Lower lobe of right lung (tissue), 2 donors: ENCODE results near the gene MLN. TPM values are rescaled to one million over a fixed set of nuclear protein-coding genes. Genes with fewer than 3 reads are reported as not detected.

Source experiments
- ATAC-seq, 2 donors: fragments of 200-7000 bp; cut with Tn5 transposase; one replicate each; pipeline ENCODE4 v1.9.1; 2020 to 2022; ENCODE audit warnings: mild to moderate bottlenecking in 2 of 2, moderate library complexity in 2 of 2
- DNase-seq: peaks from one replicate; pipeline ENCODE4 v3.0.0-alpha.2; 2020
- H3K27ac ChIP-seq: fragments of 200-600 bp; one replicate; pipeline ENCODE4 v1.8.0; 2022
- H3K27me3 ChIP-seq: fragments of 200-600 bp; one replicate; pipeline ENCODE4 v1.8.0; 2022; ENCODE audit warnings: low read depth
- H3K36me3 ChIP-seq: fragments of 200-600 bp; one replicate; pipeline ENCODE4 v1.8.0; 2022; ENCODE audit warnings: mild to moderate bottlenecking
- H3K4me1 ChIP-seq: fragments of 200-600 bp; one replicate; pipeline ENCODE4 v1.8.0; 2022
- H3K4me3 ChIP-seq: fragments of 200-600 bp; one replicate; pipeline ENCODE4 v1.8.0; 2022; ENCODE audit warnings: mild to moderate bottlenecking
- H3K9me3 ChIP-seq: fragments of 200-600 bp; one replicate; pipeline ENCODE4 v1.8.0; 2022
- intact Hi-C: fragments of 100-400 bp; cut with DNase I; formaldehyde crosslinking; loops from one replicate; pipeline ENCODE4 v1.11.0; 2022
- total RNA-seq: library from RNA; stranded (reverse); fragmentation: NEBNext Ultra II Directional; extraction: Animal tissue kit (Norgen Biotek cat#: 25700); gene quantifications from one replicate; pipeline ENCODE4 v1.2.1, GENCODE V29; 2021
- TF ChIP-seq, protein P1 (sequence below): fragments of 200-600 bp; IDR thresholded peaks from one replicate; pipeline ENCODE4 v1.8.0; 2022; ENCODE audit warnings: antibody characterized with exemption, mild to moderate bottlenecking
- donor health status: DM: no; HTN: yes; CAD: no; lungs with severe emphysema.

Gene MLN
- total RNA-seq, 1 donor from 2014 or later, result not detected

DNA sequence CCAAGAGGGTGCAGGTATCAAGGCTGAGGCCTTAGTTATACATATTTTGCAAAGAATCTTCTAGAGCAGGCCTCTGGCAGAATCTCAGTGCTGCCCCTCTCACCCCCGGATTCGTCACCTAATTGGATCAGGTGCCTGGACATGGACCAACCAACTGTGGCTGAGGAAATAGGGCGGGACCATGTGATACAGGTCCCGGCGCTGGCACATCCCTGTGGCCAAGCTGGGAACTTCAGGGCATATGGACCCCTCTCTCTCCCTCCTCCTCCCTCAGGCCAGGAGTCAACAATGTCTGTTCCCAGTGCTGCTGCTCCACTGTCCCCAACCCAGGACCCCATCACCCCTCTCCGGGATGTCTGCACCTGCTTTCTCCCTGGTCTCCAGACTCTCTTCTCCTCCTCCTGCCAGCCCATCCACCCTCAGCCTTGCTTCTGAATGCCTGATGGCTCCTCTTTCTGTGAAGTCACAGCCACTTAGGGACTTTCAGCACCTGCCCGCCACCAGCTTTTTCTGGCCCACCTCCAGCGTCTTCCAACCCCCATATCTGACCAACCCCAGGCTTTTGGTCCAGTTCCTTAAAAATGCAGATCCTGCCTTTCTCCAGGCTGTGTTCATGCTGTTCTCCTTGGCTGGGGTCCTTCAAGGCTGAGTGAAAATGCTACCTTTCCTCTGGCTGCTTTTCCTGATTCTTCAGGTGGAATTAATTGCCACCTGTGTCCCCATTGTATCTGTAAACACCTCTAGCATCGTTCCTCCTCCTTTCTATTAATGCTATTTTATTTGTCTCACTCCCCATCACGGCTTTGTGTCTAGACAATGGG lies 19.0 kb upstream of the MLN start:
- H3K4me1 ChIP-seq, result no peaks in the 10 kb centered on the region
- no peaks in the 10 kb centered on the region for H3K9me3 ChIP-seq
- no peak overlapping the region for H3K4me3 ChIP-seq
- intact Hi-C loops, result no loop called here
- peak; percentile 14 for DNase-seq
- no peak for ATAC-seq
- TF ChIP-seq, protein P1, sequence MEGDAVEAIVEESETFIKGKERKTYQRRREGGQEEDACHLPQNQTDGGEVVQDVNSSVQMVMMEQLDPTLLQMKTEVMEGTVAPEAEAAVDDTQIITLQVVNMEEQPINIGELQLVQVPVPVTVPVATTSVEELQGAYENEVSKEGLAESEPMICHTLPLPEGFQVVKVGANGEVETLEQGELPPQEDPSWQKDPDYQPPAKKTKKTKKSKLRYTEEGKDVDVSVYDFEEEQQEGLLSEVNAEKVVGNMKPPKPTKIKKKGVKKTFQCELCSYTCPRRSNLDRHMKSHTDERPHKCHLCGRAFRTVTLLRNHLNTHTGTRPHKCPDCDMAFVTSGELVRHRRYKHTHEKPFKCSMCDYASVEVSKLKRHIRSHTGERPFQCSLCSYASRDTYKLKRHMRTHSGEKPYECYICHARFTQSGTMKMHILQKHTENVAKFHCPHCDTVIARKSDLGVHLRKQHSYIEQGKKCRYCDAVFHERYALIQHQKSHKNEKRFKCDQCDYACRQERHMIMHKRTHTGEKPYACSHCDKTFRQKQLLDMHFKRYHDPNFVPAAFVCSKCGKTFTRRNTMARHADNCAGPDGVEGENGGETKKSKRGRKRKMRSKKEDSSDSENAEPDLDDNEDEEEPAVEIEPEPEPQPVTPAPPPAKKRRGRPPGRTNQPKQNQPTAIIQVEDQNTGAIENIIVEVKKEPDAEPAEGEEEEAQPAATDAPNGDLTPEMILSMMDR, result peak; percentile 8
- H3K27ac ChIP-seq, result no peak overlapping the region
- no peaks in the 10 kb centered on the region for H3K36me3 ChIP-seq
- no peaks in the 10 kb centered on the region for H3K27me3 ChIP-seq

DNA sequence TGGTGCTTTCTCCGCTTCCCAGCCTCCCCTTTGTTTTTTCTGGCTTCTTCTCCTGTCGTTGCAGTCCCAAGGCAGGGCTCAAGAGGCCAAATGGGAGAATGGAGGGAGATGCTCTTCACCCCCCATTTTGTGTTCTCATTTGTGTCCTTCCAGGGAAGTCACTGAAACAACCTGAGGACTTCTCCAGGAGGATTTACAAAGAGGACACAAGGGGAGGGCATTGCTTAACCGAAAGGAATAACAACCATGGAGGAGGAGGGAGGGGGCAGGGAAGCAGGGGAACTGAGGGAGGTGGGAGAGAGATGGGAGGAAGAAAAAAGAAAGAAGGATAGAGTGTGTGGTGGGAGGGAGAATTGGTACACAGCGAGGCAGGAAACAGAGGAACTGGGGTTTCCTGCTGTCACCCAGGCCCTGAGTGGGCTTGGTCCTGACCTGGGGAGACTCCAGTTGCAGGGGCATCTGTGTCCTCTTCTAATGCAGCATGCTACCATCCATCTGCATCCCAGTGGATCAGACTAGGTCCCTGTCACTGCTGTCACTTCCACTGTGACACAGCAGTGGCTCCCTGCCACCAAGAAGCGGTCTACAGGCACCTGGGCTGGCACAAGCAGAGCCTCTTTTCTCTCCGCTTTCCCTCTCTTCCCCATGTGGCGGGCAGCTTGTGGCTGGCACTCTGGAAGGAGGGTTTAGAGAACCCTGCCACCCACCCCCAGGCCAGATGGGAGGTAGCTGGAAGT lies 17.1 kb upstream of the MLN start:
- TF ChIP-seq, protein P1, result no peak
- H3K4me1 ChIP-seq, result no peaks in the 10 kb centered on the region
- H3K9me3 ChIP-seq, result no peaks in the 10 kb centered on the region
- no peaks in the 10 kb centered on the region for H3K27me3 ChIP-seq
- no peaks in the 10 kb centered on the region for H3K36me3 ChIP-seq
- ATAC-seq, result no peak
- H3K27ac ChIP-seq, result no peak overlapping the region
- intact Hi-C loops, result no loop called here
- no peak for DNase-seq
- H3K4me3 ChIP-seq, result no peak overlapping the region

- intact Hi-C loops, result no loop called here
These were observed 16.4 kb upstream of the MLN start for GRCh38 chr6:33820243-33820642.

DNA sequence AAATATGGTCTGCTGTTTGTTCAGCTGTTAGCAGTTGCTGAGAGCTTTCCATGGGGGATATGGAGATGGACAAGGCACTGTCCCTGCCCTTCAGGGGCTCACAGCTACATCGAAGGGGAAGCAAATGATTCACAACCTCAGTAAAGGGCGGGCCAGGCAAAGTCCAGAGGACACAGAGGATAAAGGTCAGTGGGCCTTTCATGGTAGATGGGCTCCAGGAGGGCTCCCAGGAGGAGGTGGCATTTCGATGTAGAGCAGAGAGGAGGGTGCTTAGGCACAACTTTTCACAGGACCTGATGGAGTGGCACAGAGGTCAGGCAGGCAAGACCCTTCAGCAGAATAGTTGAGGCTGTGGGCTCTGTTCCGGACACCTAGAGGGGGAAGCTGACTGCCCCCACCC lies 15.2 kb upstream of the MLN start:
- peaks cover 7% of the 10 kb centered on the region for H3K27me3 ChIP-seq
- DNase-seq (no peak), ATAC-seq (no peak)
- no peak overlapping the region for H3K27ac ChIP-seq
- no peak overlapping the region for H3K4me3 ChIP-seq
- intact Hi-C loops, result no loop called here
- H3K36me3 ChIP-seq, result no peaks in the 10 kb centered on the region
- H3K4me1 ChIP-seq, result no peaks in the 10 kb centered on the region
- H3K9me3 ChIP-seq, result no peaks in the 10 kb centered on the region
- TF ChIP-seq, protein P1, result no peak

More at GRCh38 chr6:33820243-33820642, 16.4 kb upstream of the MLN start:
- Histone ChIP-seq H3K4me1 (no peaks in the 10 kb centered on the region), H3K27ac (no peak overlapping the region), H3K36me3 (no peaks in the 10 kb centered on the region), H3K27me3 (no peaks in the 10 kb centered on the region), H3K9me3 (no peaks in the 10 kb centered on the region), H3K4me3 (no peak overlapping the region)
- ATAC-seq (no peak), DNase-seq (no peak)
- TF ChIP-seq, protein P1, result no peak

DNA sequence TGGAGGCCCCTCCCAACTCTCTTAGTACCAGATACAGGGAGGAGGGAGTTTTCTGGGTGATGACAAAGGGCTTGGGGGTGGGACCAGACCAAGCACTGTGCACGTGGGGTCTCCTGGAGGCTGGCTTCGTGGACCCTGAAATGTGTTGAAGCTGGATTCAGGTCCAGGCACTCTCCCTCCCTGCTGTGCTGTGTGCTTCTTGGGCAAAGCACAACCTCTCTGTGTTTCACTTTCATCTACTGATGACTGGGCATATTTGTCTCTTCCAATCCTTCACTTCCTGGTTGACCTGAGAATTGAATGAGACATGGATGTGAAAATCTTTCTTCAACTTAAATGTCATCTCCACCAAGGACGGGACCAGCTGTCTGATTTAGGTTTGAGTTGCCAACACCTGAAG lies 14.5 kb upstream of the MLN start:
- H3K27ac ChIP-seq, result no peak overlapping the region
- intact Hi-C loops, result no loop called here
- H3K4me1 ChIP-seq, result no peaks in the 10 kb centered on the region
- no peak overlapping the region for H3K4me3 ChIP-seq
- H3K9me3 ChIP-seq, result no peaks in the 10 kb centered on the region
- peaks cover 15% of the 10 kb centered on the region for H3K27me3 ChIP-seq
- TF ChIP-seq, protein P1, result no peak
- no peak for ATAC-seq
- DNase-seq, result no peak
- H3K36me3 ChIP-seq, result no peaks in the 10 kb centered on the region
